HPDE6-E6E7 (cell line): ENCODE measurements around the gene TICRR.

Source experiments
- DNase-seq: peaks from one replicate; pipeline ENCODE4 v3.0.0; 2011; ENCODE audit warnings: missing footprints; ENCODE audit errors: extremely low spot score

The TICRR gene

DNA sequence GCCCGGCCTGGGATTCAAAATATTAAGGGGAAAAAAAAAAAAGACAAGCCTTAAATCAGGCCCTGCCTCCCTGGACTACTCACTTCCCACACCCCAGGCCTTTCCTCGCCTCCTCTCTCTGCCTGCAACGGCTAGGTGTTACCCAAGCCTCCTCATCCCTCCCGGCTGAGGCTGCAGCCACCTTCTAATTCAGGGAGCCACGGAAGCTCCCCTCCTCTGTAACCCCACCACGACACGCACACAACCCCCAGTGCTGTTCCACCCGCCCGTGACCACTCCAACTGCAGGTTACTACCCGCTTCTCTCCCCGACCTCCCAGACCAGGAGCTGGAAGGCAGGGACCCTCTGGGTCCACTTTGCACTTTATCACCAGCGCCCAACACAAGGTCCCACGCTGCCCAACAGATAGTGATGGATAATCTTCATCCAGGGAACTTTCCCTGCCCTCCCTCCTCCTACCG is 79.1 kb downstream of the TICRR start:
- peak; percentile 68 for DNase-seq

DNA sequence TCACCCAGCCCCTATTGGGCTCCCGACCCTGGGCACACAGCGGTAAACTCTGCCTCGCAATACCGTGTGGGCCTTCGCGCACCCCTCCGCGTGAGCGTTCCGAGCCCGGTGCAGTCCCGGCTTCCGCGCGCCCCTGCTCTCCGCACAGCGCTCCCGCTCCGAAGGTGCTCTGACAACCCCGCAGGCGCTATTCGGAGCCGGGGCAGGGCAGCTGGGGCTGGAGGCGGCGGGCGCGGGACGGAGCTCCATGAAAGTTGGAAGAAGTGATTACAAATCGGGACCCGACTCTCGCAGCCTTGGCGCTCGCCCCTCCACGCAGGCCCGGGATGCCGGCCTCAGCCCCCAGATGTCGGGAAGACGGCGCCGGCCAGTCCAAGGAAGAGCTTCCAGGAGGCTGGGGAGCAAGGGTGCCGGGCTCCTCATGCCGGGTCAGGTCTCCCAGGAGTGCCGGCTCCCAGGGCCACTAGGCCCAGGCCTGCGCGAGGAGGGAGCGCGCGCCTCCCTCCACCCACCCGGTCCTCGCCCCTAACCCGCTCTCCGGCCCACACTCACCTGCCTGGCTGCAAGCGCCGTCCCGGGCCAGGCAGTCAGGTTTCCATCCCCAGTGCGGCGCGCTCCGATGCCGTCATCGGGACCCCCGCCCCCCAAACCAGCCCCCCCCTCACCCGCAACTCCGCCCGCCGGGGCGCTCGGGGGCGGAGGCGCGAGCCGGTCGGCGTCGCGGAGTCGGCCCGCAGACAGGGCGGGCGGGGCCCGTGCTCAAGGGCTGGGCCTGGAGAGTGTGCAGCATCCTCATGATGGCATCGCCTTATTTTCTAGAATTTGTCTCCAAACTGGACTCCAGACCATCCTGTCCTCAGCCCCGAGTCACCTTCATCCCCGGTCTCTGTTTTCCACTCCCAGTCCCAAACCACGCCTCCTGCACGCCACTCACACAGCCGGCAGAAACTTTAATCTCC is 79.9 kb downstream of the TICRR start, which contains the start of gene KIF7:
Gene KIF7 (minus strand): TSS at position 621 of the 959 bp plus-strand sequence. CDS start 2,537 bp downstream, outside the sequence.
- DNase-seq = peak; percentile 50

DNA sequence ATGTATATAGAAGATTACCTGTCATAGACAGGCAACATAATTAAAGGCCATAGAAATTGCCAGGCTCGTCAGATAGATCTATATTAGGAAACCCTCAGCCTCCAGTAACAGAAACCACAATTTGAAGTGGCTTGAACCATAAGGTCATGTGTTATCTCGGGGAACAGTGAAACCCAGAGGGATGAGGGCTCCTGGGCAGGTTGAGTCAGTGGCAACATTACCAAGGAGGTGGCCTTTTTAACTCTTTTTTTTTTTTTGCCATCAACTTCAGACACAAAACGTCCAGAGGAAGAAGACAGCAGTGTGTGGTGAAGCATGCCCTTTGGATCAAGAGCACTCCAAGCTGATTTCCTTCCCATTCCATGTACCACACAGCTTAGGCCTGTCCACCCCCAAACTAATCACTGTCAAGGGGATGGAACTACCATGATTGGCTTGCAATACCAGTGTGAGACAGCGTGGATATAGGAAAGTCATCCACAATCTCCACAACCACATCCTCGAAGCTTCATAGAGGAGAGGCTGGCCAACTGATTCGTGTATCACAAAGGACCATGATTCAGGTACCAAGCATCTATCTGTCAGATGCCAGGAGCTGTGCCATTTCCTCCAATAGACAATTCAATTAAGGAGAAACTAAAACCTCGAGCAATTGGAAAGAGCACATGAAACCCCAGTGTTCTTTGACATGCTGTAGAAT is 81.0 kb downstream of the TICRR start:
- DNase-seq = no peak

DNA sequence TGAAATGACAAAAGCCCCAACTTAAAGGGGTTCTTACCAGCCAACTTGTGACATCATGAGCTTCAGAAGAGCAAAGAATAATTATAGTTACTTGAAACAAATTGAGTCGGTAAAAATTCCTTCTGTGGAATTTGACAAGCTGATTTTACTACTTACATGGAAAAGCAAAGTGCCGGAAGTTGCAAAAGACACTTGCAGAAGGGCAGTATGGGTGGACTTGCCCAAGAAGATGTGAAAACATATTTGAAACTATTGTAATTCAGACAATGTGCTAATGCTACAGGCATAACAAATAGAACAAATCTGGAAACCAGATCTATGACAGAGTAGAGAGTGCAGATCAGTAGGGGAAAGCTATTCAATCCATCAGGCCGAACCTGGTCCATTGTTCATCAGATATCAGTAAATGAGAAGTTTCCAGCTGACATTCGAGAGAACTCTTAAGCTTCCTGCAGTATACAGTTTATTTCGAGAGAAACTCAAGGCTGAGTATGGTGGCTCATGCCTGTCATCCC is 82.5 kb downstream of the TICRR start:
- DNase-seq = no peak

DNA sequence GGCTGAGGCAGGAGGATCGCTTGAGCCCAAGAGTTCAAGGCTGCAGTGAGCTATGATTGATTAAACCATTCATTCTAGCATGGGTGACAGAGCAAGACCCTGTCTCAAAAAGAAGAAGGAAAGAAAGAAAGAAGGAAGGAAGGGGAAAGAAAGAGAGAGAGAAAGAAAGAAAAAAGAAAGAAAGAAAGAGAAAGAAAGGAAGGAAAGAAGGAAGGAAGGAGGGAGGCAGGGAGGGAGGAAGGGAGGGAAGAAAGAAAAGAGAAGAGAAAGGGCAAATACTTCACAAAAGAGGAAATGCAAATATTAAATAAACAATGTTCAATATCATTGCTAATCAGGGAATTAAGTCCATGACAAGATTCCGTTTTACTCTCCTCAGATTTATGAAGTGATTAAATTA is 84.0 kb downstream of the TICRR start:
- DNase-seq = no peak

DNA sequence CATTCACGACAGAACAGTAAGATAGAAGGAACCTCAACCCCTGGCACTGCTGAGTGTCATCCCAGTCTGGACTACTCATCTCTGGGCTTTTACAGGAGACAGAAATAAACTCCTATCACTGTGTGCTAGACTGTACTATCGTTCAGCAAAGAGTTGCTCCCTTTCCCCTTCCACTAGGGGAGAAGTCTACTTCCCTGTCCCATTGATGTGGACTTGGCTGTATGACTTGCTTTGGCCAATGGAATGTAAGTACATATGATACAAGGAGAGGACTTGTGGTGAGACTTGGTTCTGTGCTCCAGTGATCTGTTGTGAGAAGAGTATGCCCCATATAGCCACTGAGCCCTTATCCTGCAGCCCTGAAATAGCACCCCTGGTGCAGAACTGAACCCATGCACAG is 85.3 kb downstream of the TICRR start:
- no peak for DNase-seq

DNA sequence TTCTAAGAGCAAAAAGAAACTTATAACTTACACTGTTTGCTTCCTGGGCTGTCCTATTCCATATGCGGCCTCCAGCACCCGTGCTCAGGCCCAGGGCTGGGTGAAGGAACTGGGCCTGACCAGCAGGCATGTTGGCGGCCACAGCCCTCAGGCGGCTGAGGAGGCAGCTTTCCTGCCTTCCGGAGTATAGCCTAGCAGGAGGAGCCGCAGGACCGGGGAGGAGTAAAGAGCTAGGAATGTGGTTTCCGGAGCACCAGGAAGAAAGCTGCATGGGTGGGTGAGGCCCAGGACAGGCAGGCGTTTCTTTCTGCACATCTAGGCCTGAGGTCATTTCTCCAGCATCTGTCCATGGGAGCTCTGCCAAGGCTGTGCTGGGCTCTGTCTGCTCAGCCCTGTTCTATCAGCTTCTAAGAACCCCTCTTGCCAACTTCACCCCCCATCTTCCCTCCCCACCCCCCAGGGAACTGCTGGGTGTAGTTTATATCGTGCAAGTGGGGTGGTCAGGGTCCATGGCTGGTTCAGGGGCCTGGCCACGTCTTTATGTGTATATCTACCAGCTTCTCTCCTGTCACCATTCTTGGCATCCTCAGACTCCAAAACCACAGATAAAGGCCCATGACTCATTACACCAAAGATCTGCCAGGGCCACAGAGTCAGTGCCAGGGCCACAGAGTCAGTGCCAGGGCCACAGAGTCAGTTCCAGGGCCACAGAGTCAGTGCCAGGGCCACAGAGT is 87.8 kb downstream of the TICRR start:
- peak; percentile 88 for DNase-seq

DNA sequence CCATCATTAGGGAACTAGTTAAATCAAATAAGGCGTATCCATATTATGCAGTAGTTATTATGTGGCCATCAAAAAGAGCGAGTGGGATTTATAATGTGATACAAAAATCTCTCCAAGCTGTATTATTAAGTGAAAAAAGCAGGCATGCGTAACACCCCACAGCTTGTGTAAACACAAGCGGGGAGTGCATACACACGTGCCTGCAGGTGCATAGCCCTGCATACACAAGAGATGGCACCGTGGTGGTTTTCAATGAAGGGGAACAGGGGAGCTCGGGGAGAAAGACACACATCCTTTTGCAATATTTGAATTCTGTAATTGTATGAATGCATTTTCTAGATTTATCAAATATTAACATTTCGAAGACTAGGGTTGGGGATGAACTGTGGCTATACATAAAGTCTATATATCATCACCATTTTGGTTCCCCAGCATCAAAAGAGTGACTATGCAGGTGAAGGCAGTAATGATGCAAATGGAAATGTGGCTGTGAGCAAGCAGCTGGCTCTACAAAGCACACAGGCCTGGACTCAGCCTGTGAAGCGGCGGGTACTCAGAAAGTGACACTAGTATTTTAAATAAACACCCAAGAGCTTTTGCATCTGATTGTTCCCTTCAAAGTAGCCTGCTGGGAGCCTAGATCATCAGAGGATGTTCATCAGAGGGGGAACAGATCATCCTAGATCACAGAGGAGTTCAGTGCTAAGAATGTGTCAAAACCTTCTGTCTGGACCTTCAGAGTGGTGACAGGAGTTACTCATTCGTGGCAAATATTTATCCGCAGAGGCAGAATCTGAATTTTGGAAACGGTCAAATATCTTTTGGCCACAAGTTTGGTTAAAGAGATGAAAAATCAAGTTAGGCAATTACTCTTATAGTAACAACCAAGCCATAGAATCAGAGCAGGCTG is 89.4 kb downstream of the TICRR start:
- no peak for DNase-seq

DNA sequence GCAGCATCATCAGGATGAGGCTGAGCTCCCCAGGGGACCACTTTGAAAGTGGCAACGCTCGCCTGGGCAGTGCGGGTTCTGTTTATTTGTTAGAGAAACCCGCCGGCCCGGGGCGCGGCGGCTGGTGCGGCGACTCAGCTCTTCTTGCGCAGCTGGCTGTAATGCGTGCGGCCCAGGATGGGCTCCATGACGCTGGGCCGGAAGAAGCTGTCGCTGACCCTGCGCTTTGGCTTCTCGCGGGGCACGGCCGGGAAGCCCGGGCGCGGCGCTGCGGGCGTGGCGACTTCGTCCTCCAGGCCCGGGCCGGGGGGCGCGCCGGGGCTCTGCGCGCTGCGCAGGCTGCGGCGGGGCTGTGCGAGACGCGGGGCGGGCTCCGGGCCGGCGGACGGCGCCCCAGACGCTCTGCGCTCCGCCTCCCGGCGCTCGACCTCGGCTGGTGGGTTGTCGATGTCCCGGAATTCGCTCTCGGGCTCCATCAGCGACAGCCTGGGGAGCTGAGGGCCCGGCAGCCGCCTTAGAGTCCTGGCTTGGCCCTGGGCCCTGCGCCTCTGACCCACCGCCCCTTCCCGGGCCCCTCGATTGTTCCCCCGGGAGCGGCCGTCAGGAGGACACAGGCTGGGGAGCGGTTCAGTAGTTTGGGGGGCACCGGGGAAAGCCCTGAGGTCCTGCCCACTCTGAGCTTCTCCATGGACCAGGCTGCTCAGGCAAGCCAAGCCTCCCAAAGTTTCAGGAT is 90.3 kb downstream of the TICRR start:
- no peak for DNase-seq

DNA sequence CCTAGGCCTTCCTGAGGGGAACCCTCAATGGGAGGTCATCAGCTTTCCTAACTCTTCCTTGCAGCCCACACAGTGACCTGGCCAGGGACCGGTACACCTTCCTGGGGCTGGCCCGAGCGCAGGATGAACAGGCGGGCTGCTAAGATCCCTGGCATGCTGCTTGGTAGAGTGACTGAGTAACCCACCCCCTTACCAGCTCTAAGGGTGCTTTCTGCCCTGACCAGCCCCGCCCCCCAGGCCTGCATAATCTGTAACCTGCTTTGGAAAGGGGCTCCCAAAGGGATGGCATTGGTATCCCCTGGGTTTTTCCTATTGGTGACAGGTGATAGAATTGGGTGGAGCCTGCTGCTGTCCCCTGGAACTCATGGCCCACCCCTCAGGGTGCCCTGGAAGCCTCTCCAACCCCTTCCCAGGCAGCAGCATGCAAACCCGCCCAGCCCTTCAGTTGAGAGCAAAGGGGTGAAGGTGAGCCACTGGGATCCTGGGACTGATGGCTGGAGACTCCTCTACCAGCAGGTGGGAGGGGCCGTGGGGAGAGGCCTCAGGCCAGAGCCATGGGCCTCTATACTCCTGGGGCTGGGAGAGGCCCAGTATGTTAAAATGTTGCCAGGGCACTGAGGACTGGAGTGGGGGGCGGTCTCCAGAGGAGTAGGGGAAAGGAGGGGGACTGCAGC is 91.1 kb downstream of the TICRR start:
- no peak for DNase-seq

DNA sequence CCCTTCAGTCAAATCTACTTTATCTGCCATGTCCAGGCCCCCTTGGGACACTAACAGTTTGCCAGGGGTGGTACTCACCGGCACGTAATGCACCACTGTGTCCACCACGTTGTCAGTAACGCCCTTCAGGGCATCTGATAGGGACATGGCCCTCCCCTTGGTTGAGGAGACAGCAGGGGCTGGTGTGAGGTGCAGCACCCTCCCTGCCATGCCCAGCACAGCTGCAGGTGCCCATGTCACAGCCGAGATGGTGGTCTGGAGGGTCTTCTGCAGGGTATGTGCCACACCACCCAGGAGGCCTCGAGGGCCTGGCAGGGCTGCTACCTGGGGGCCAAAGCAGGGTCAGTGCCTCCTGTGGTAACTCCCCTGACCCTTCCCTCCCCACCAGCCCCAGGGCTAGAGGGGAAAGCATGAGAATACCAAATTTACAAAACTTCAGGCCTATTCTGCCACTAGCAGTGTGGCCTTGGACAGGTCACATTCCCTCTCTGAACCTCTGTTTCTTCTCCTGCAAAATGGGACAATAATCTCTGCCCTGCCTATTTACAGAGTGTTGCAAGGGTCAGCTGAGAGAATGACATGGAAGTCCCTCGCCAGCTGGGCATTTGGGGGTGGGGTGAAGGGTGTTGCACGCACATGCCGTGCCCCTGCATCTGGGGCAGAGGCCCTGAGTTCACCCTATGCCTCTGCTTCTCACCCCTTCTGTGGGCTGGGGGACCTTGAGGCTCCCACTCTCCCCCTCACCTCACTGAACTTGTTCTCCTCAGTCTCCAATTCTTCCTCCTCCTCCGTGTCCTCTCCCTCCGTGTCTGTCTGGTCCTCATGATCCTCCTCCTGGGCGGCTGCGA is 91.8 kb downstream of the TICRR start:
- DNase-seq = no peak

DNA sequence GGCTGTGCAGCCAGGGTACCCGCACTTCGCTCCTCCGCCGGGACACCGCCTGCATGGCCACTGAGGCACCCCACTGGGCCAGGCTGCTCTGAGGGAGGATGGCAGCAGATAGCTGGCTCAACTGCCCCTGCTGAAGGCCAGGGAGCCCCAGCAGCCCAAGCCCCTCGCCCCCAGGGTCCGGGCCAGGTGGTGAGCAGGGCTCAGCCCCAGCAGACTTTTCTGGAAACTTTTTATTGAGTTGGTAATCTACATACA is 92.4 kb downstream of the TICRR start:
- DNase-seq = no peak

DNA sequence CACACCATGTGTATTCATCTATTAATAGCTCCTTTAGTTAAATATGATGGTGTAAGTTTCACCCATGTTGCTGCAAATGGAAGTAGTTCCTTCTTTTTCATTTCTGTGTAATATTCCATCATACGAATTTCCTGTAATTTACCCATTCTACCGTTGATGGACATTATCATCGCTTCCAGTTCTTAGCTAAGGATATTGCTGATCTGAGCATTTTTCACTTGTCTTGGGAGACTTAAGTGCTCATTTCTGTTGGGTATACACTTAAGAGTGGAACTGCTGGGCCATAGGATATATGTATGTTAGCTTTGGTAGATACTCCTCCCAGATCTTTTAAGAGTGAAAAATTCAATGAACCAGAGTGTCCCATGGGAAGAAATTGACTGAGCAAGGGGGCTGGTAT is 92.9 kb downstream of the TICRR start:
- DNase-seq = no peak

DNA sequence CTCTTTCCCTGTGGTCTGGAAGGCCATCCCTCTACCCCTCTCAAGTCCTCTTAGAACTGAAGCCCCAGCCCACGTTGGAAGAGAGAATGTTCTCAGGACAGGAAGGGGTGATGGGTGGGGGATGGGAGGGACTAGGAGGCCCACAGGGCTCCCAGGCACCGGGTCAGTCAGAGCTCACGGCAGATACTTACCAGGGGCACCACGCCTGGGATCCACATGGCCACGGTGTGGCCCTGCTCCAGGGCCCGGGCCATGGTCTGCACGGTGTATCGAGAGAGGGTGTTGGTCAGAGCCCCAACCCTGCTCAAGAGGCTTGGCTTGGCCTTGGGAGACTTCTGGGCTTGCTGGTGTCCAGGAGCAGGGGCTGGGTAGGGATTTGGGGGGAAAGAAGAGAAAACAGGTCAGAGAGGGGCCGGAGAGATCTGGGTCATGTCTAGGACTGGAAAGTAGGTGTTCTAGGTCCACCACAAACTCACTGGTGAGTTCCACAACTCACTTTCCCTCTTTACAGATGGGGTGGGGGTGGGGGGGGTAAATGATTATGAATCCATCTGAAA is 94.1 kb downstream of the TICRR start:
- no peak for DNase-seq

DNA sequence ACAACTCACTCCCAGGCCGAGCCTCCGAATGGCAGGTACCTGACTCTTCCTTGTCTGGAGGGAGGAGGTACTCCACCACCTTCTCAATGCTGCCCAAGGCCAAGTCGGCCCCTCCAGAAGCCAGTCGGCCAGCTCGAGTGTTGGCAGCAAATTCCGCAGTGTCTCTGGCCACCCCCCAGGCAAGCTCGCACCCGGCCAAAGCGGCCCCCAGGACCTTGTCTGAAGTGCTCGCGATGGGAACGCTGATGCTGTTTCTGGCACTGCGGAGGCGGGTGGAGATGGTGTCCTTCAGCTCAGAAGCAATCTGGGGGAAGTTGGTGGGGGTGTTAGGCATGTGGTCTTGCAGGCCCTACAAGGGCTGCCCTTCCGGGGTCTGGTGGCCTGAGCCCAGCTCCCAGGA is 94.7 kb downstream of the TICRR start:
- no peak for DNase-seq

DNA sequence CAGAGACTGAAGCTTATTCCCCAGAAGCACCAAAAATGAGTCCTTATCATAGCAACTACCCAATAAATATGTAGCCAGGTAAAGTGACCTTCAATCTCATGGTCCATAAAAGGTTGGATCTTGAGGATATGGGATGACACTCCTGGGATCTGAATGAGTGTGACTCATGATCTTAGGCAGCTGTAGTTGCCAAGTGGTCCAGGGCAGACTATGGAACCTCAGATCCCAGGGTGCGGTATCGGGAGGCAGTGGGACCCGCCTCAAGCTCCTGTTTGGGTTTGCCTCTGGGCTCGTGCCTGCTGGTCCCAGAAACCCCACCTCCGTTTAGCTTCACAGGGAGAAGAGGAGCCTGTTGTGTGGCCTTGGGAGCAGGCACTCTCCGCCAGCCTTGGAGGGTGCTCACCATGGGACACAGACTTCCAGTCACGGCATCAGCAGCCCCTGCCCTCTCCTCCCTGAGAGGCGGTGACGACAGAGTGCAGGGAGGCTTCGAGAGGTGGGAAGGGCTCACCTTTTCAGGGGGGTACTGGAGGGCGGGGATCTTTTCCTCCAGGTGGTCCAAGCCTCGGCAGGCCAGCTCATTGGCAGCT is 95.8 kb downstream of the TICRR start:
- DNase-seq = no peak

DNA sequence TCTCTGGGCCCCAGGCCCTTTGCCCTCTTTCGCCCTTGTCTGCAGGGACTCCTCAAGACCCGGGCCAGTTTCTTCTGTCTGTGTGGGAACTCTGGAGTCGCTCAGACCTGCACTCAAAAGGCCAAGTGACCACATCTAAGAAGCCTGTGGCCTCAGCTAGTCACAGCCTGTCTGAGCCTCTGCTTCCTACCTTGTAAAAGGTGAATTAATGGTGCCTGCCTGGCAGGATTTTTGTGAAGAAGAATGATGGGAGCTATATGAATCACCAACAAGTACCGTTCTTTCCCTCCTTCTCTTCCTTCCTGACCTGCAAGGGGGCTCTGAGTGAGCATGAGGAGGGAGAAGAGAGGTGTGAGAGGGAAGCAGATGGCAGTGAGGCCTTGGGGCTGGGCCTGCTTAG is 96.4 kb downstream of the TICRR start:
- DNase-seq = no peak
